ENCODE measurements around the gene AOPEP. TPM values are rescaled to one million over a fixed set of nuclear protein-coding genes. Genes with fewer than 3 reads are reported as not detected.

The AOPEP gene
- total and polyA plus RNA-seq, 4 donors = 29.0 to 121 (median 60.0) TPM

DNA sequence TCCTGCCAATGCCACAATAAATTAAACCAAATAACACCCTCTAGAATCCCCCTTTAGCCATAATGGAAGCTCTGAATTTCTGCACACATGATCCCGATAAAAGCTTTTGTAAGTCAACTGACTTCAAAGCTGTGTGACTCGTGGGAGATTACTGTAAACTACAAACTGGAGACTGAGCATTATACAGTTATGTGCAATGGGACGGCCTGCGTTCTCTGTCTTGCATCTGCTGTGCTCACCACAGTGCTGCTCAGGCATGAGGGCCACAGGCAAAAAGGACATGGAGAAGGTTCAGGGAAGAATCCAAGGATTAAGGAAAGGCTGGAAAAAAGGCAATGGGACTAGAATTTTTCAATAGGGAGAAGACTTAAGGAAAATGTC lies 406.8 kb downstream of the AOPEP start:
- DNase-seq (no peak), ATAC-seq (ENCODE audit: insufficient read depth, low FRiP score) (no peak)
- Histone ChIP-seq H3K4me3 (no peak overlapping the region), H3K9ac (ENCODE audit: insufficient read depth in 1 of 2, low read length in 2 of 2) (no peak overlapping the region), H3K27ac (ENCODE audit: low read depth in 1 of 2, low read length in 1 of 2) (no peak overlapping the region), H3K4me1 (ENCODE audit: control insufficient read depth in 5 of 5, insufficient read depth in 5 of 5, low read length in 5 of 5) (peaks cover 0 to 24% (median 7%) of the 10 kb centered on the region in 5 donors), H3K9me3 (ENCODE audit: control insufficient read depth in 4 of 4, insufficient read depth in 3 of 4, low read length in 3 of 4) (no peaks in the 10 kb centered on the region), H3K36me3 (ENCODE audit: control insufficient read depth in 4 of 4, insufficient read depth in 4 of 4, low read length in 4 of 4) (peaks cover 0 to 5% (median 0%) of the 10 kb centered on the region in 4 donors), H3K27me3 (ENCODE audit: control insufficient read depth in 3 of 3, insufficient read depth in 3 of 3, low read length in 2 of 3) (no peaks in the 10 kb centered on the region)
- WGBS, 2 donors = 87 to 90% methylated on average over 4 of the region's 4 CpGs
- TF ChIP-seq, protein P1, sequence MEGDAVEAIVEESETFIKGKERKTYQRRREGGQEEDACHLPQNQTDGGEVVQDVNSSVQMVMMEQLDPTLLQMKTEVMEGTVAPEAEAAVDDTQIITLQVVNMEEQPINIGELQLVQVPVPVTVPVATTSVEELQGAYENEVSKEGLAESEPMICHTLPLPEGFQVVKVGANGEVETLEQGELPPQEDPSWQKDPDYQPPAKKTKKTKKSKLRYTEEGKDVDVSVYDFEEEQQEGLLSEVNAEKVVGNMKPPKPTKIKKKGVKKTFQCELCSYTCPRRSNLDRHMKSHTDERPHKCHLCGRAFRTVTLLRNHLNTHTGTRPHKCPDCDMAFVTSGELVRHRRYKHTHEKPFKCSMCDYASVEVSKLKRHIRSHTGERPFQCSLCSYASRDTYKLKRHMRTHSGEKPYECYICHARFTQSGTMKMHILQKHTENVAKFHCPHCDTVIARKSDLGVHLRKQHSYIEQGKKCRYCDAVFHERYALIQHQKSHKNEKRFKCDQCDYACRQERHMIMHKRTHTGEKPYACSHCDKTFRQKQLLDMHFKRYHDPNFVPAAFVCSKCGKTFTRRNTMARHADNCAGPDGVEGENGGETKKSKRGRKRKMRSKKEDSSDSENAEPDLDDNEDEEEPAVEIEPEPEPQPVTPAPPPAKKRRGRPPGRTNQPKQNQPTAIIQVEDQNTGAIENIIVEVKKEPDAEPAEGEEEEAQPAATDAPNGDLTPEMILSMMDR (IDR thresholded peaks at IDR 0.05; ENCODE audit: control extremely low read depth, extremely low read depth) = no peak

DNA sequence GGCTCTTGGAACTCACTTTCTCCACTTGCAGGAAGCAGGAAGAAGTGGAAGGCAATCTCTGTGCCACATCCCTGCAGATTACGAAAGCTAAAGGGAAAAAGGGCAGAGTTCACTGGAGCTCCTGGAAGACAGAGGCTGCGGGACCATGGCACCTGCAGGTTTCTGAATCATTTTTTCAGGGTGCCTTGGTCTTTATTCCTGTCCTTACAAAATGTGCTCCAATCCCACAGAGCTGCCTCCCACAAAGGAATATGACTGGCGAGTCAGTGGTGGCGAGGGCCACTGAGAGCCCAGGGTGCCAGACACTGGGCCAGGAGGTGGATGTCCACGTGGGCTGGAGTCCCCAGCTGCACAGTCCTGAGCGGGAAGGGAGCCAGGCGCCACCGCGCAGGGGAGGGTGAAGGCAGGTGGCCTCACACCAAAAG lies 408.0 kb downstream of the AOPEP start:
- TF ChIP-seq, protein P1 (IDR thresholded peaks at IDR 0.05; ENCODE audit: control extremely low read depth, extremely low read depth) = no peak
- Histone ChIP-seq H3K9ac (ENCODE audit: insufficient read depth in 1 of 2, low read length in 2 of 2) (no peak overlapping the region), H3K27ac (ENCODE audit: low read depth in 1 of 2, low read length in 1 of 2) (no peak overlapping the region), H3K9me3 (ENCODE audit: control insufficient read depth in 4 of 4, insufficient read depth in 3 of 4, low read length in 3 of 4) (no peaks in the 10 kb centered on the region), H3K27me3 (ENCODE audit: control insufficient read depth in 3 of 3, insufficient read depth in 3 of 3, low read length in 2 of 3) (no peaks in the 10 kb centered on the region), H3K4me1 (ENCODE audit: control insufficient read depth in 5 of 5, insufficient read depth in 5 of 5, low read length in 5 of 5) (peaks cover 0 to 24% (median 7%) of the 10 kb centered on the region in 5 donors), H3K36me3 (ENCODE audit: control insufficient read depth in 4 of 4, insufficient read depth in 4 of 4, low read length in 4 of 4) (peaks cover 0 to 5% (median 0%) of the 10 kb centered on the region in 4 donors), H3K4me3 (no peak overlapping the region)
- ATAC-seq (ENCODE audit: insufficient read depth, low FRiP score) (no peak), DNase-seq (no peak)
- WGBS, 2 donors = 93 to 98% methylated on average over 9 of the region's 9 CpGs

DNA sequence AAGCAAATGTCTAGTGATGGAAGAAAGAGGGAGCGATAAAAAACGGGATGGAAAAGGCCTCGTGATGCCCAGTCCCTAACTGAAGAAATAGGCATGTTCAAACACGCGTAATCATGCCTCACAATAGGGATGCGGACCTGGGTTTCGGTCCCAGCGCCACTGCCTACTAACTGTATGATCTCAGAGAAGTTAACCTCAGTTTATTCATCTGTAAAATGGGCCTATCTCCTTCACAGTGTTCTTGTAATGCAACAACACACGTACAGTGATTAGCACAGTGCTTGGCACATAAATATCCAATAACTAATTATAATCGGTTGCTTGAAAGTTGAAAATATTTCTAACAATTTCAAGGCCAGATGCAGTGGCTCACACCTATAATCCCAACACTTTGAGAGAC lies 409.3 kb downstream of the AOPEP start:
- TF ChIP-seq, protein P1 (IDR thresholded peaks at IDR 0.05; ENCODE audit: control extremely low read depth, extremely low read depth) = no peak

More for the DNA sequence above, 409.3 kb downstream of the AOPEP start:
- no peaks in the 10 kb centered on the region for H3K9me3 ChIP-seq (ENCODE audit: control insufficient read depth in 4 of 4, insufficient read depth in 3 of 4, low read length in 3 of 4)
- H3K4me3 ChIP-seq = no peak overlapping the region
- H3K27me3 ChIP-seq (ENCODE audit: control insufficient read depth in 3 of 3, insufficient read depth in 3 of 3, low read length in 2 of 3) = no peaks in the 10 kb centered on the region
- H3K4me1 ChIP-seq (ENCODE audit: control insufficient read depth in 5 of 5, insufficient read depth in 5 of 5, low read length in 5 of 5) = peaks cover 0 to 13% (median 7%) of the 10 kb centered on the region in 5 donors
- no peak overlapping the region for H3K27ac ChIP-seq (ENCODE audit: low read depth in 1 of 2, low read length in 1 of 2)
- no peak for DNase-seq
- H3K36me3 ChIP-seq (ENCODE audit: control insufficient read depth in 4 of 4, insufficient read depth in 4 of 4, low read length in 4 of 4) = peaks cover 0 to 5% (median 0%) of the 10 kb centered on the region in 4 donors
- WGBS, 2 donors = 97 to 98% methylated on average over 10 of the region's 10 CpGs
- no peak overlapping the region for H3K9ac ChIP-seq (ENCODE audit: insufficient read depth in 1 of 2, low read length in 2 of 2)
- ATAC-seq (ENCODE audit: insufficient read depth, low FRiP score) = no peak

Small RNA genes lying within 50 kb of the gene (small RNA-seq; reads per million reads assigned to genes)
- 0.06 reads per million for gene MIR2278 (ENCODE audit: low replicate concordance)
- 503 reads per million, percentile 99 among the genes with 10 or more reads in this experiment for gene MIR23B (ENCODE audit: low replicate concordance)
- 7,792 reads per million, percentile 100 among the genes with 10 or more reads in this experiment for gene MIR27B (ENCODE audit: low replicate concordance)
- not detected for gene MIR3074 (ENCODE audit: low replicate concordance)
- not detected for gene MIR6081 (ENCODE audit: low replicate concordance)

Other genes with a start within 250 kb of the AOPEP start
- gene PCAT7, start 171.6 kb upstream of the AOPEP start, total RNA-seq = under 1 TPM in 1 of 2 donors, not detected in 1; 0.09 TPM
- gene PCAT7, start 171.6 kb upstream of the AOPEP start, polyA plus RNA-seq = under 1 TPM; 0.10 to 0.28 TPM
- under 1 TPM in 1 of 2 donors, not detected in 1; 0.88 TPM for gene FBP2, start 132.9 kb upstream of the AOPEP start, total RNA-seq
- under 1 TPM in 1 of 2 donors, not detected in 1; 0.02 TPM for gene FBP2, start 132.9 kb upstream of the AOPEP start, polyA plus RNA-seq
- 100 to 1,000 TPM in 1 of 2 donors, 10 to 100 TPM in 1; 17.1 to 238 TPM for gene FBP1, start 87.2 kb upstream of the AOPEP start, total RNA-seq
- 100 to 1,000 TPM in 1 of 2 donors, 10 to 100 TPM in 1; 69.3 to 259 TPM for gene FBP1, start 87.2 kb upstream of the AOPEP start, polyA plus RNA-seq